OCI-LY7 (cell line): Measurements from ENCODE around the gene DNAJC3. TPM values are rescaled to one million over a fixed set of nuclear protein-coding genes. Genes with fewer than 3 reads are reported as not detected.

Experiments used
- BruUV-seq: library from RNA; stranded (reverse); fragments of 400-500 nt; replicated peaks from 2 replicates; lab custom pipeline; 2021; lab: Mats Ljungman, UMichigan
- CTCF ChIA-PET: fragments of 300-600 bp; sonication (Branson Sonifier 250); formaldehyde crosslinking; loops from one replicate; lab custom pipeline; 2022; ENCODE audit warnings: antibody characterized with exemption; ENCODE audit not compliant: unreplicated experiment; lab: Charles Lee
- POLR2A ChIA-PET: fragments of 300-600 bp; sonication (Branson Sonifier 250); formaldehyde crosslinking; loops from one replicate; lab custom pipeline; 2022; ENCODE audit warnings: antibody characterized with exemption; lab: Charles Lee
- DNase-seq: peaks from one replicate; pipeline ENCODE4 v3.0.0-alpha.2; 2015; ENCODE audit warnings: low spot score
- H2AFZ ChIP-seq: fragments of 200-600 bp; sonication (generic), shearing (Covaris generic); 2 replicates; pipeline ENCODE4 v1.6.1; 2014; ENCODE audit warnings: mild to moderate bottlenecking, antibody characterized with exemption, low read length, moderate library complexity
- H3K27ac ChIP-seq: fragments of 200-600 bp; sonication (generic); 2 replicates; pipeline ENCODE4 v1.5.1; 2014; ENCODE audit warnings: mixed run types, low read depth, mild to moderate bottlenecking, moderate library complexity, low read length, inconsistent platforms; ENCODE audit not compliant: poor library complexity, severe bottlenecking
- H3K36me3 ChIP-seq: fragments of 200-600 bp; sonication (generic); 2 replicates; pipeline ENCODE4 v1.6.1; 2014; ENCODE audit warnings: mild to moderate bottlenecking, antibody characterized with exemption, low read length, moderate library complexity, mixed read lengths; ENCODE audit not compliant: insufficient read depth
- H3K4me1 ChIP-seq: fragments of 200-600 bp; sonication (generic); 2 replicates; pipeline ENCODE4 v1.5.1; 2014; ENCODE audit warnings: mild to moderate bottlenecking, low read length; ENCODE audit not compliant: insufficient read depth, poor library complexity, severe bottlenecking
- H3K4me2 ChIP-seq: fragments of 200-600 bp; sonication (generic); 2 replicates; pipeline ENCODE4 v1.6.1; 2014; ENCODE audit warnings: mild to moderate bottlenecking, low read length
- H3K4me3 ChIP-seq: fragments of 200-600 bp; sonication (generic); 2 replicates; pipeline ENCODE4 v1.5.1; 2014; ENCODE audit warnings: mild to moderate bottlenecking, low read depth, low read length; ENCODE audit not compliant: poor library complexity, severe bottlenecking
- H3K79me2 ChIP-seq: fragments of 200-600 bp; sonication (generic); 2 replicates; pipeline ENCODE4 v1.6.1; 2016; ENCODE audit warnings: low read depth, mild to moderate bottlenecking, low read length, moderate library complexity, mixed read lengths; ENCODE audit not compliant: insufficient read depth
- H3K9me2 ChIP-seq: fragments of 200-600 bp; sonication (generic); 2 replicates; pipeline ENCODE4 v1.6.1; 2016; ENCODE audit warnings: mild to moderate bottlenecking, low read length, mixed read lengths; ENCODE audit not compliant: insufficient read depth
- H3K9me3 ChIP-seq: fragments of 200-600 bp; sonication (generic); 2 replicates; pipeline ENCODE4 v1.6.1; 2014; ENCODE audit warnings: mild to moderate bottlenecking, mixed run types, low read length, mixed read lengths
- H4K20me1 ChIP-seq: fragments of 200-600 bp; sonication (generic); 2 replicates; pipeline ENCODE4 v1.6.1; 2014; ENCODE audit warnings: mild to moderate bottlenecking, antibody characterized with exemption, low read length, moderate library complexity, mixed read lengths; ENCODE audit not compliant: insufficient read depth
- EZH2phosphoT487 ChIP-seq: fragments of 200-600 bp; sonication (generic); IDR thresholded peaks from 2 replicates; pipeline ENCODE4 v1.6.1; 2018; ENCODE audit warnings: low read depth, borderline replicate concordance, mild to moderate bottlenecking, mixed run types, antibody characterized with exemption, low read length, moderate library complexity, mixed read lengths
- intact Hi-C: fragments of 100-400 bp; cut with micrococcal nuclease; formaldehyde crosslinking; loops from one replicate; pipeline ENCODE4 v1.10.0; 2022; ENCODE audit not compliant: unreplicated experiment
- total RNA-seq, 2 experiments: library from RNA; depleted of rRNA in 1 of 2; stranded (reverse); fragments of >200 nt in 1 of 2; shearing (Covaris generic) in 1 of 2; gene quantifications; 2 replicates each; pipeline ENCODE4 v1.2.3, GENCODE V29; 2014 to 2022
- TF ChIP-seq, protein P1 (sequence below): fragments of 200-600 bp; sonication (generic); conservative IDR thresholded peaks from 2 replicates; pipeline ENCODE4 v1.5.1; 2014; ENCODE audit warnings: mild to moderate bottlenecking, antibody characterized with exemption, low read length, moderate library complexity, mixed read lengths

The DNAJC3 gene
- total RNA-seq, 2 experiments from 2014 or later, result 5.4 to 11.1 TPM

DNA sequence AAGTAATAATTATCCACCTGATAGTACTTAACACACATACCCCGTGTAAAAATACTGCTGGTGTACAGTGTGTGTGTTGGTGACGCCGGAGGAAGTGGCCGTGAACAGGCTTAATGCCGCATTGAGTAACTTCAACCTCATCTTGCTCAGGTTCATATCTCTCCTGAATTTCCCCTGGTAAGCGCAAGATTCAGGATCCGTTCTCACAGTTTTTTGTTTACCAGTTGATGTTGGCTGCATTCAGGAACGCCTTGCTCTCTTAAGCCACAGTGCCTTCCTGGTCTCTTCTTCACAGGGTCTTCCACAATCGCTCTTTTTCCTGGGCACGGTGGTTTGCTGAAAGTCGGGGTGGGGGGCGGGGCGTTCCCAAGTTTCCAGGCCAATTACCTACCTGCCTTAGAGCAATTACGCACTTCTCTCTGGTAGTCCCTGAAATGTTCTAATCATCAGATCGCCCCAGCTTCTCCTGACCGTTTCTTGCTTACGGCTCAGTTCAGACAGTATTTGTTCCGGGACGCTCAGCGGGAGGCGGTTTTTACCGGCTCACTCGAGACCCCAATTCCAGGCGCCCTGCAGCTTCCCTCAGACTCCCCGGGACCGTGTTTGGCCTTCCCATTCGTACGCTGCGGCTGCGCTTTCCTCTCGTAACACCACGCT, 706 bp upstream of the DNAJC3 start:
- H2AFZ ChIP-seq, result peak overlapping the region; percentile 89
- peaks cover 15% of the 10 kb centered on the region; the same call in 1 of the 2 replicates for H3K79me2 ChIP-seq
- peak; percentile 29 for DNase-seq
- H3K9me2 ChIP-seq, result no peaks in the 10 kb centered on the region
- H3K27ac ChIP-seq, result peak overlapping the region; percentile 40
- no peak for TF ChIP-seq EZH2phosphoT487
- TF ChIP-seq, protein P1, sequence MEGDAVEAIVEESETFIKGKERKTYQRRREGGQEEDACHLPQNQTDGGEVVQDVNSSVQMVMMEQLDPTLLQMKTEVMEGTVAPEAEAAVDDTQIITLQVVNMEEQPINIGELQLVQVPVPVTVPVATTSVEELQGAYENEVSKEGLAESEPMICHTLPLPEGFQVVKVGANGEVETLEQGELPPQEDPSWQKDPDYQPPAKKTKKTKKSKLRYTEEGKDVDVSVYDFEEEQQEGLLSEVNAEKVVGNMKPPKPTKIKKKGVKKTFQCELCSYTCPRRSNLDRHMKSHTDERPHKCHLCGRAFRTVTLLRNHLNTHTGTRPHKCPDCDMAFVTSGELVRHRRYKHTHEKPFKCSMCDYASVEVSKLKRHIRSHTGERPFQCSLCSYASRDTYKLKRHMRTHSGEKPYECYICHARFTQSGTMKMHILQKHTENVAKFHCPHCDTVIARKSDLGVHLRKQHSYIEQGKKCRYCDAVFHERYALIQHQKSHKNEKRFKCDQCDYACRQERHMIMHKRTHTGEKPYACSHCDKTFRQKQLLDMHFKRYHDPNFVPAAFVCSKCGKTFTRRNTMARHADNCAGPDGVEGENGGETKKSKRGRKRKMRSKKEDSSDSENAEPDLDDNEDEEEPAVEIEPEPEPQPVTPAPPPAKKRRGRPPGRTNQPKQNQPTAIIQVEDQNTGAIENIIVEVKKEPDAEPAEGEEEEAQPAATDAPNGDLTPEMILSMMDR, result no peak
- CTCF ChIA-PET, result no interaction called here
- peak overlapping the region; percentile 90 for H3K4me3 ChIP-seq
- H3K36me3 ChIP-seq, result no peaks in the 10 kb centered on the region; the same call in 1 of the 2 replicates
- intact Hi-C loops, result no loop called here
- TSS peak; percentile 77 for BruUV-seq
- peaks cover 23% of the 10 kb centered on the region for H3K4me1 ChIP-seq
- POLR2A ChIA-PET, result interaction anchor here (0.5 to 0.9 kb wide), 2 partner anchors 17 to 176 kb away, joined by 3 read pairs; no protein-coding TSS in a partner anchor
- no peaks in the 10 kb centered on the region for H4K20me1 ChIP-seq
- no peaks in the 10 kb centered on the region for H3K9me3 ChIP-seq
- H3K4me2 ChIP-seq, result peak overlapping the region; percentile 93

DNA sequence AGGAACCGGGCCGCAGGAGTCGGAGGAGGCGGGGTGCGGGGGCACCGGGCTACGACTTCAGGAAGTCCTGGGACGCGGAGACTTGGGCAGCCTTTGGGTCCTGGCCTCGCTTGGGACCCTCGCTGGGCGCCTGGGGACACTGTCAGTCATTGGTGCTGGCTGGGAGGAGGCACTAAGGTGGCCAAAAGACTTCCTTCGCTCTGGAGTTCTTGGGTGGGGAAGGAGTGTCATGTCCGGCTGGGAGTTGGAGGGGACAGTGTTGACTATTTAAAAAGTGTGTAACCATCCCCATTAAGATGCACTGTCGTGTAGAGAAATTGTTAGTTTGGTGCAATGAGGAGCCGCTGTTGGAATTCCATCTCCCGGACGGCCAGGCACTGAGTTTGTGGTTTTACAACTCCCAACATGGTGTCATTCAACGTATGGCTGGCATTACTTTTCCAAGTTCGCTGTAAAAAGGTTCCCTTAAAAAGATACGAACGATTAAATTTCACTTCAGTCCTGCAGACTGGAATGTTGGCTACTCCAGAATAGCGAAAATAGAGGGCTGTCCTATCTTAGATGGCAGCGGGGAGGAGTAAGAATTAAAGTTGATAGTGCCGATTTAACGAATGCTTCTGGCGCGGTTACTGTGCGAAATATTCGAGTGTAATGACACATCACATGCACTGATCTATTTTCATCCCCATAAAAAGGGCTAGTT, 776 bp downstream of the DNAJC3 start:
- H3K27ac ChIP-seq, result peak overlapping the region; percentile 46
- no TSS peak for BruUV-seq
- ChIA-PET POLR2A (no interaction called here), CTCF (no interaction called here)
- no peaks in the 10 kb centered on the region for H4K20me1 ChIP-seq
- H3K9me3 ChIP-seq, result no peaks in the 10 kb centered on the region
- no peaks in the 10 kb centered on the region; the same call in 1 of the 2 replicates for H3K36me3 ChIP-seq
- TF ChIP-seq, protein P1, result no peak
- no peak for TF ChIP-seq EZH2phosphoT487
- peak; percentile 0 for DNase-seq
- H3K4me1 ChIP-seq, result peaks cover 23% of the 10 kb centered on the region
- peak overlapping the region; percentile 90 for H3K4me3 ChIP-seq
- intact Hi-C loops, result no loop called here
- peak overlapping the region; percentile 50; the same call in 1 of the 2 replicates for H2AFZ ChIP-seq
- H3K4me2 ChIP-seq, result peak overlapping the region; percentile 97
- H3K79me2 ChIP-seq, result peaks cover 15% of the 10 kb centered on the region; the same call in 1 of the 2 replicates
- H3K9me2 ChIP-seq, result no peaks in the 10 kb centered on the region
